SK-N-SH (cell line): ENCODE data around the gene IRF2BPL.

ENCODE experiments used
- CTCF ChIP-seq: fragments of 200-600 bp; sonication (generic); IDR thresholded peaks from 2 replicates; pipeline ENCODE4 v1.6.1; 2017; ENCODE audit warnings: antibody characterized with exemption, mild to moderate bottlenecking, moderate library complexity
- EP300 ChIP-seq, 2 experiments: IDR thresholded peaks; 2 replicates each; pipeline versions ENCODE4 v1.4.0 to v1.6.1; 2012; ENCODE audit warnings: borderline replicate concordance in 1 of 2, low read depth in 1 of 2, low read length in 1 of 2
- GABPA ChIP-seq: IDR thresholded peaks from 2 replicates; pipeline ENCODE4 v1.4.0; 2012; ENCODE audit warnings: low read depth, mild to moderate bottlenecking
- MEF2A ChIP-seq: IDR thresholded peaks from 2 replicates; pipeline ENCODE4 v1.4.0; 2012; ENCODE audit warnings: low read depth, borderline replicate concordance
- MXI1 ChIP-seq: IDR thresholded peaks from 2 replicates; pipeline ENCODE4 v1.6.1; 2012; ENCODE audit warnings: mild to moderate bottlenecking, low read depth, low read length, improper control_type of control experiment
- POLR2AphosphoS5 ChIP-seq: IDR thresholded peaks from 2 replicates; pipeline ENCODE4 v1.6.1; 2012; ENCODE audit warnings: low read depth, low read length
- RXRA ChIP-seq: IDR thresholded peaks from 2 replicates; pipeline ENCODE4 v1.4.0; 2012; ENCODE audit warnings: low read depth, mild to moderate bottlenecking, borderline replicate concordance
- SMC3 ChIP-seq: IDR thresholded peaks from 2 replicates; pipeline ENCODE4 v1.6.1; 2012; ENCODE audit warnings: low read depth, low read length, improper control_type of control experiment
- TAF1 ChIP-seq: IDR thresholded peaks from 2 replicates; pipeline ENCODE4 v1.6.1; 2012; ENCODE audit warnings: low read depth, mild to moderate bottlenecking, low read length, moderate library complexity, borderline replicate concordance
- YY1 ChIP-seq: IDR thresholded peaks from 2 replicates; pipeline ENCODE4 v1.4.0; 2012; ENCODE audit warnings: low read depth, mild to moderate bottlenecking
- TF ChIP-seq, protein P1 (sequence below): IDR thresholded peaks from 2 replicates; pipeline ENCODE4 v1.4.0; 2012; ENCODE audit warnings: low read depth, borderline replicate concordance

DNA sequence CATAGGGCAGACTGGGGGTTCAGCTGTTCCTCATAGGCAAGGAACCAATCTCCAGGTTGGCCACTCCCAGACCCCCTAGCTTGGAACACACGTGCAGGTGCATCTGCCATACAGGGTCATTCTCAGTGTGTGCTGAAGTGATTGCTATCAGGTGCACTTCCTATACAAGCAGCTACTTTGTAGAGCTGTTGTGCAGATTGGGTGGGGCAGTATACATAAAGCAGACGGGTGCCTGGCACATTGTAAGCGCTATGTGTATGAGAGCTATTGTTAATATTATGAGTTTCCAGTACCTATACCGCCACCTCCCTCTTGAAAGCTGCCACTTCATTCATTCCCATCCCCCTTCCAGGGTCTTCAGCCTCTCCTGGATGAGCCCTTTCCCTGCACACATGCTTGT is 17.3 kb downstream of the IRF2BPL start:
- TF ChIP-seq POLR2AphosphoS5, result no peak
- TF ChIP-seq CTCF, result no peak
- TF ChIP-seq EP300 (IDR thresholded peaks at IDR 0.05; ENCODE audit: borderline replicate concordance in 1 of 2, low read depth in 1 of 2, low read length in 1 of 2), result no peak
- no peak for TF ChIP-seq YY1
- no peak for TF ChIP-seq TAF1
- TF ChIP-seq, protein P1, sequence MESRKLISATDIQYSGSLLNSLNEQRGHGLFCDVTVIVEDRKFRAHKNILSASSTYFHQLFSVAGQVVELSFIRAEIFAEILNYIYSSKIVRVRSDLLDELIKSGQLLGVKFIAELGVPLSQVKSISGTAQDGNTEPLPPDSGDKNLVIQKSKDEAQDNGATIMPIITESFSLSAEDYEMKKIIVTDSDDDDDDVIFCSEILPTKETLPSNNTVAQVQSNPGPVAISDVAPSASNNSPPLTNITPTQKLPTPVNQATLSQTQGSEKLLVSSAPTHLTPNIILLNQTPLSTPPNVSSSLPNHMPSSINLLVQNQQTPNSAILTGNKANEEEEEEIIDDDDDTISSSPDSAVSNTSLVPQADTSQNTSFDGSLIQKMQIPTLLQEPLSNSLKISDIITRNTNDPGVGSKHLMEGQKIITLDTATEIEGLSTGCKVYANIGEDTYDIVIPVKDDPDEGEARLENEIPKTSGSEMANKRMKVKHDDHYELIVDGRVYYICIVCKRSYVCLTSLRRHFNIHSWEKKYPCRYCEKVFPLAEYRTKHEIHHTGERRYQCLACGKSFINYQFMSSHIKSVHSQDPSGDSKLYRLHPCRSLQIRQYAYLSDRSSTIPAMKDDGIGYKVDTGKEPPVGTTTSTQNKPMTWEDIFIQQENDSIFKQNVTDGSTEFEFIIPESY, result no peak
- no peak for TF ChIP-seq MXI1
- TF ChIP-seq RXRA, result no peak
- TF ChIP-seq GABPA, result no peak
- no peak for TF ChIP-seq SMC3
- no peak for TF ChIP-seq MEF2A
